ENCODE results near the gene TRPM2. TPM values are rescaled to one million over a fixed set of nuclear protein-coding genes. Genes with fewer than 3 reads are reported as not detected.

The TRPM2 gene
- total and polyA plus RNA-seq, 12 donors, result 1.5 to 28.3 (median 11.3) TPM

DNA sequence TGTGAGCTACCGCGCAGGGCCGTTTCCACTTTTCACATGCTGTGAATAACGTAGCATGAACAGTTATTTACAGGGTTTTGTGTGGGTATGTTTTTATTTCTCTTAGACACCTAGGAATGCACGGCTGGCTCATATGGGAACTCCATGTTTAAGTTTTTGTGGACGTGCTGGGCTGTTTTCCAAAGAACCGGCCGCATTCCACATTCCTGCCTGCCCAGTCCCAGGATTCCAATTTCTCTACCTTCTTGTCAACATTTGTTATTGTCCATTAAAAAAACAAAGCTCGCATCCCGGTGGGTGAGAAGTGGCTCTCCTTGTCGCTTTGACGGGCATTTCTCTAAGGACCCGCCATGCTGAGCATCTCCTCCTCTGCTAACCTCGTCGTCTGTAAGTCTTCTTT lies 54.8 kb downstream of the TRPM2 start:
- intact Hi-C loops (cut with DNase I), result no loop called here
- no peaks in the 10 kb centered on the region for H3K4me1 ChIP-seq (replicated peaks in 1 of 2)
- H3K27ac ChIP-seq, result no peak overlapping the region
- WGBS, 4 donors, result 82 to 95% (median 87%) methylated on average over 15 of the region's 15 CpGs
- no peaks in the 10 kb centered on the region for H3K27me3 ChIP-seq
- TF ChIP-seq POLR2A (IDR thresholded peaks at IDR 0.05), result no peak
- TF ChIP-seq, protein P1, sequence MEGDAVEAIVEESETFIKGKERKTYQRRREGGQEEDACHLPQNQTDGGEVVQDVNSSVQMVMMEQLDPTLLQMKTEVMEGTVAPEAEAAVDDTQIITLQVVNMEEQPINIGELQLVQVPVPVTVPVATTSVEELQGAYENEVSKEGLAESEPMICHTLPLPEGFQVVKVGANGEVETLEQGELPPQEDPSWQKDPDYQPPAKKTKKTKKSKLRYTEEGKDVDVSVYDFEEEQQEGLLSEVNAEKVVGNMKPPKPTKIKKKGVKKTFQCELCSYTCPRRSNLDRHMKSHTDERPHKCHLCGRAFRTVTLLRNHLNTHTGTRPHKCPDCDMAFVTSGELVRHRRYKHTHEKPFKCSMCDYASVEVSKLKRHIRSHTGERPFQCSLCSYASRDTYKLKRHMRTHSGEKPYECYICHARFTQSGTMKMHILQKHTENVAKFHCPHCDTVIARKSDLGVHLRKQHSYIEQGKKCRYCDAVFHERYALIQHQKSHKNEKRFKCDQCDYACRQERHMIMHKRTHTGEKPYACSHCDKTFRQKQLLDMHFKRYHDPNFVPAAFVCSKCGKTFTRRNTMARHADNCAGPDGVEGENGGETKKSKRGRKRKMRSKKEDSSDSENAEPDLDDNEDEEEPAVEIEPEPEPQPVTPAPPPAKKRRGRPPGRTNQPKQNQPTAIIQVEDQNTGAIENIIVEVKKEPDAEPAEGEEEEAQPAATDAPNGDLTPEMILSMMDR (IDR thresholded peaks at IDR 0.05), result no peak
- no peaks in the 10 kb centered on the region for H3K9me3 ChIP-seq (replicated peaks in 1 of 3)
- DNase-seq, result peak in 1 of 7 donors; percentile 31
- no peak overlapping the region for H3K4me3 ChIP-seq
- H3K36me3 ChIP-seq (replicated peaks in 1 of 2), result no peaks in the 10 kb centered on the region

DNA sequence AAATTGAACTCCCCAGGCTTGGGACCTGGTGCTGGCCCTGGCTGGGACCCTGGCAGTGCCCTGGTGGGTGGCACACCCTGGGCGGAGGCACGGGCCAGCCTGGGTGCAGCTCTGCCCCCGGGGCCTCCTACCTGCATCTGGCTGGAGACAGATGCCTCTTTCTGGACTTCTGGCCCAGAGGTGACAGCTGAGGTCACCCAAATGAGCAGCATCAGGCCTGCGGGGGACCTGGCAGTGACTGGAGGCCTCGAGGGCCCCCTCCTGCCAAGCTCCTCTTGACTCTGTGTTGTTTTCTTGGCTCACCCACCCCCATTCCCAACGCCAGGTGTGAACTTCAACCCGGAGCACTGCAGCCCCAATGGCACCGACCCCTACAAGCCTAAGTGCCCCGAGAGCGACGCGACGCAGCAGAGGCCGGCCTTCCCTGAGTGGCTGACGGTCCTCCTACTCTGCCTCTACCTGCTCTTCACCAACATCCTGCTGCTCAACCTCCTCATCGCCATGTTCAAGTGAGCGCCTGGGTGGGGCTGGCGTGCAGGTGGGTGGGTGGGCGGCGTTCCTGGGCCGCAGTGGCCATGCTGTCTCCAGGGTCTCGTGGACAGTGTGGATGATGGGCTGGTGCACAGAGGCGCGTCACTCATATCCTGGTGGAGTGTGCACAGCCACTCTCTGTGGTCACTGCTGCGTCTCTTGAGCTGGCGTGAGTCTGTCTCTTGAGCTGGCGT lies 60.3 kb downstream of the TRPM2 start:
- 93 to 95% (median 94%) methylated on average over 21 to 27 of the region's 27 CpGs for WGBS, 4 donors
- Histone ChIP-seq H3K9me3 (replicated peaks in 1 of 3) (no peaks in the 10 kb centered on the region), H3K36me3 (replicated peaks in 1 of 2) (no peaks in the 10 kb centered on the region), H3K27me3 (no peaks in the 10 kb centered on the region), H3K4me1 (replicated peaks in 1 of 2) (no peaks in the 10 kb centered on the region), H3K4me3 (no peak overlapping the region), H3K27ac (no peak overlapping the region)
- TF ChIP-seq POLR2A (IDR thresholded peaks at IDR 0.05), result no peak
- TF ChIP-seq, protein P1 (IDR thresholded peaks at IDR 0.05), result no peak
- DNase-seq, result peak in 2 of 7 donors; percentile 5 to 7
- intact Hi-C loops (cut with DNase I), result no loop called here

DNA sequence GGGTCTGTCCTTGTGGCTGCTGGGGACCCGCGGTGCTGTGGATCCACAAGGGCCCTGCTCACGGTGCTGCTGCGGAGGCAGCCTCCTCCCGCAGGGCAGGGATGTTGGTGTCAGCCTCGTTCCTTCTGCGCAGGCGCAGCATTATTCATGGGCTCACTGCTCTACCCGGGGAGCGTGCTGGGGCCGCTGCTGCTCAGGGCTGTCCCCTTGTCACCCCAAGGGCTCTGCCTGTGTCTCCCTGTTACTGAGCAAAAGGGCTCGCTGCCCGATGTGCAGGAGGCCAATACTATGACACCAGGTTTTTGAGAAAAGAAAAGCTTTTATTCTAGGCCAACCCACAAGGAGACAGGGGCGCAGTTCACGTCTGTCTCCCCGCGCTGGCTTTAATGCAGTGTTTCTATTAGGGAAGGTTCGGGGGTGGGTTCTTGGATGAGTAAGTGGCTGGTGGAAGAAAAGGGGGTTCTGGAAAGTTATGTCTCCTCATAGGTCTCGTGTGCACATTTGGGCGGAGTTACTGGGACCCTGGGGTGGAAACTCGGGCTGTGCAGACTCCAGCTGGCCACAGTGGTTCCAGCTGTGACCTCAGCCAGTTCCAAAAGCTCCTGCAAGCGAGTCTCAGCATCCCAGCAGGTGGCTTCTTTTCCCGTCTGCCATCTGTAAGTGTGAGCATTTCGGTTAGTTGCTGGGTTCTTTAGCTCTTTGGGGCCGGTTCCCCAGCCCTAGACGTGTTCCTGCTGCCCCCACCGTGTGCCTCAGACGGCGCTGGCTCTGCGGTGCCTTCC lies 61.1 kb downstream of the TRPM2 start:
- Histone ChIP-seq H3K27ac (no peak overlapping the region), H3K9me3 (replicated peaks in 1 of 3) (no peaks in the 10 kb centered on the region), H3K4me3 (no peak overlapping the region), H3K4me1 (replicated peaks in 1 of 2) (no peaks in the 10 kb centered on the region), H3K36me3 (replicated peaks in 1 of 2) (no peaks in the 10 kb centered on the region), H3K27me3 (no peaks in the 10 kb centered on the region)
- intact Hi-C loops (cut with DNase I), result no loop called here
- 84 to 92% (median 88%) methylated on average over 24 to 30 of the region's 30 CpGs for WGBS, 4 donors
- DNase-seq, result peak in 3 of 7 donors; percentile 1 to 12 (median 5)
- TF ChIP-seq, protein P1 (IDR thresholded peaks at IDR 0.05), result no peak
- TF ChIP-seq POLR2A (IDR thresholded peaks at IDR 0.05), result no peak
